ENCODE data around the gene APPL2.
"Not testable (repeated sequence)": the region's sequence is repeated elsewhere in the genome, so short reads cannot be mapped to it uniquely, and the experiment has no call there.

Gene APPL2

GRCh38 chr12:105256431-105256830 is 20.5 kb upstream of the APPL2 start:
- not testable (repeated sequence) for DNase-seq

GRCh38 chr12:105256011-105256410 is 20.0 kb upstream of the APPL2 start:
- DNase-seq: no peak

DNA sequence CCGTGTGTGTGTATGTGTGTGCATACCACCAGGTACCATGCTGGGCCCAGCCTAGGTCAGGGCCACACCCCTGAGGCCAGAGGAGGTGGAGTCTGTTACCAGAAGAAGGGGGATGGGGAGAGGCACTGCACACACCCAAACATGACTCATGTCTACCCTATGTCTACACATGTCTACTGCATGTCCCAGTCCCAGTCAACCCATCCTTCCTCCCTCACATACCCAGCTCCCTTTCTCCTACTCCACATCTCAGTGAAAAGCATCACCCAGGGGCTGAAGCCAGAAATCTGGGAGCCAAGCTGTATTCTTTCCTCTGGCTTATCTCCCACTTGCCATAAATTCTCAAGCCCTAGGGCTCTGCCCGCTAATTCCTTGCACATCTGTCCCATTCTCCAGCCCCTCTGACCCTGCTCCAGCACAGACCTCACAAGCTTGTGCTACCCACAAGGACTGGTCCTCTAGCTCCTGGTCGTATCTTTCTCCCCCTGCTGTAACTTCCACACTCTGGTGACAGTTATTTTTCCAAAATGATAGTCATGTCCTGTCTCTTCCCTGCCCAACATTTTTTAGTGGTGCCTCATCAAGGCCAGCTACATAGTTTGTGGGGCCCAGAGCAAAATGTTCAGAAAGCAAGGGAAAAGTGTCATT is 18.0 kb upstream of the APPL2 start:
- DNase-seq: no peak

- no peak for DNase-seq
These were observed 16.9 kb upstream of the APPL2 start for GRCh38 chr12:105252901-105253300.

DNA sequence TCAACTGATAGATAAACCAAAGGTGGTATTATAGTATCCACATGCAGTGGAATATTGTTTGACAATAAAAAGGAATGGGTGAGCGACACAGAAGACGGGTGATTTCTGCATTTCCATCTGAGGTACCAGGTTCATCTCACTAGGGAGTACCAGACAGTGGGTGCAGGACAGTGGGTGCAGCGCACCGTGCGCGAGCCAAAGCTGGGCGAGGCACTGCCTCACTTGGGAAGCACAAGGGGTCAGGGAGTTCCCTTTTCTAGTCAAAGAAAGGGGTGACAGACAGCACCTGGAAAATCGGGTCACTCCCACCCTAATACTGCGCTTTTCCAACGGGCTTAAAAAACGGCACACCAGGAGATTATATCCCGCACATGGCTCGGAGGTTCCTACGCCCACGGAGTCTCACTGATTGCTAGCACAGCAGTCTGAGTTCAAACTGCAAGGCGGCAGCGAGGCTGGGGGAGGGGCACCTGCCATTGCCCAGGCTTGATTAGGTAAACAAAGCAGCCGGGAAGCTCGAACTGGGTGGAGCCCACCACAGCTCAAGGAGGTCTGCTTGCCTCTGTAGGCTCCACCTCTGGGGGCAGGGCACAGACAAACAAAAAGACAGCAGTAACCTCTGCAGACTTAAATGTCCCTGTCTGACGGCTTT is 9.9 kb upstream of the APPL2 start:
- DNase-seq: not testable (repeated sequence)

DNA sequence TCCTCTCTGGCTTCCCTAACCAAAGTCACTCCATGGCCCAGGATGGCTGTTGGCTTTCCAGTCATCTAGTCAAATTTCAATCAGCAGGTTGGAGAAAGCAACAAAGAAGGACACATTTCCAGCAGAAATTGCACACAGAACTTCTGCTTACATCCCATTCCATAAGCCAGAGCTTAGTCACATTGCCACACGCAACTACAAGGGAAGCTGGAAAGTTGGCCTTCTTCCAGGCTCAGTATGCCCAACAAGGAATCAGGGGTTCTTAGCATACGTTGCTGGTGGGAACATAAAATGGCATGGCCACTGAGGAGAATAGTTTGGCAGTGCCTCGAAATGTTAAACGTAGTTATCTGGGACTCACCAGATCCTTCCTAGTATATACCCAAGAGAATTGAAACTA is 9.3 kb upstream of the APPL2 start:
- no peak for DNase-seq

DNA sequence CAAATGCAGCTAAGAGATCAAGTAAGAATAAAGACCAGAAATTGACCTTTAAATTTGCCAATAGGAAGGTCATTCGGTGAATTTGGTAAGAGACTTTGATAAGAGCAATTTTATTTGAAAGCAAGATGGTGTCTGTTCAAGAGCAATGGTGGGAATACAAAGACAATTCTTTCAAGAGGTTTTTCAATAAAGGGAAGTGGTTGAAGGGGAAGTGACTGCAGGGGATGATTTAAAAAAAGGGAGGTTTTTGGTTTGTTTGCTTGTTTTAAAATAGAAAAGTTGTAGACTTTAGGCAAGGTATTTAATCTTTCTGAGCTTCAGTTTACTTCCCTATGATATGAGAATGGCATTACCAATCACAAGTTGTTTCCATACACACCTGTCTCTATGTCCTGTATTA is 4.3 kb upstream of the APPL2 start:
- peak; percentile 32 for DNase-seq

- DNase-seq: no peak
These were observed 3.3 kb upstream of the APPL2 start for GRCh38 chr12:105239304-105239703.

DNA sequence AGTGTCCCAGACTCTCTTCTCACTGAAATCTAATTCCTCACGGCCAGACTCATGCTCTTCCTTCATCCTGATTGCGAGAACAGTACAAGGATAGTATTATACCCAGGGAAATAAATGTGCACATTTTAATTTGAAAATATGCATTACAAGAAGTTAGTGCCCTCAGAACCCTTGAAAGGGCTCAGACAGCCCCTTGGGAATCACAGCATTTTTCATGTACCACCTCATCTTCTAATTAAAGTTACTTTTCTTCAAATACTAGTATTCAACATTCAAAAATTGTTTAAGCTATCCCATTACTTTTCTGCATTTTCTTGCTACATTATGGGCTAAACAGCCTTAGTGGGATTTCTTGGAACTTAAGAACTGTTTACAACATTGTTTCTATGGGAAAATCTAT is 1.7 kb upstream of the APPL2 start:
- DNase-seq: no peak

DNA sequence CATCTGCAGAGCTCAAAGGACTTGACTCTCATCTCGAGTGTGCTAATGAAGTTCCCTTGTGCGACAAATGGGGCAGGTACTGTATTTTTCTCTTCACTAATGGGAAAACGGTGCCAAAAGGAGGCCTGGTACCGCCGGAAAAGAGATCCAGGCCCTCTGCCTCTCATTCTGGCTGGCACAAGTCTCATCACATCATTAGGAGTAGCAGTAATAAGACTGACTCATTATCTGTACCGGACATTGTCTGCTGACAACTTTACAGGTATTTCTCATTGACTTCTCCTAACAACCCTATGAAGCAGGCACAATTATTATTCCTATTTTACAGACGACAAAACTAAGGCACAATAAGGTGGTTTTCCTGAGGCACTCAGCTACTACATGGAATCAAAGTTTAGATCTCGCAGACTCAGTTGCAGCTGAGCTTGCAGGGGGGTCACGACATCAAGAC is 668 bp downstream of the APPL2 start:
- no peak for DNase-seq

DNA sequence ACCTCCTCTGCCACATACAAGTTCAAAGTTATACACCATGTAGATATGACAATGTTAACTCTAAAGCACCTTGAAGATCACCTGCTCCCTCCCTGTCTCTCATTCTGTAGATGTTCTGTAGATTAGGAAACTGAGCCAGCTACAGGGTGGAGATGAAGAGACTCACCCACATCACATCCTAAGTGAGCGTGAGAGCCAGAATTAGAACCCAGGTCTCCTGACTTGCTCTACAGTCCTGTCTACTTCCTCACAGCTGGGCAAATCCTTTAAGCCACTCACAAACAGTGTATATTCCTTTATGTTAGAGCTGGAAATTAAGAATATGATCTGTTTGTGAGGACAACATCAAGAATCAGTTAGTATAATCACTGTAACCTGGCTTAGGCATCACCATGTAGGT is 1.8 kb downstream of the APPL2 start:
- no peak for DNase-seq

- DNase-seq: no peak
These were observed 2.7 kb downstream of the APPL2 start for GRCh38 chr12:105233041-105233905.

DNA sequence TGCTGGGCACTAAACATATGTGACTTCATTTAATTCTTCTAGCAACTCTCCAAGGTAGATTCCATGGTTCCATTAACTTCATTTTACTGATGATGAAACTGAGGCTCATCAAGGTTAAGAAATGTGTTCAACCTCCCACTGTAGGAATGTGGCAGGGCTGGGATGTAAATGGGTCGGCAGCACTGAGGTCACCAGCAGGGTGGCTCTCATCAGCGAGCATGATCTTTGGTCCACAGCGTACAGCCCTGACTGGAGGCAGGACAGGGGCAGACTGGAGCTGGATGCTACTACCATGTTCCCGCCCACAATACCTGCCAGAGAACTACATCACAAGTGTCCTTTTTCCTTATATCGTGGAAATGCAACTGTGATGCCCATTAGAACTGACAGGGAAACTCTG is 4.6 kb downstream of the APPL2 start:
- no peak for DNase-seq

DNA sequence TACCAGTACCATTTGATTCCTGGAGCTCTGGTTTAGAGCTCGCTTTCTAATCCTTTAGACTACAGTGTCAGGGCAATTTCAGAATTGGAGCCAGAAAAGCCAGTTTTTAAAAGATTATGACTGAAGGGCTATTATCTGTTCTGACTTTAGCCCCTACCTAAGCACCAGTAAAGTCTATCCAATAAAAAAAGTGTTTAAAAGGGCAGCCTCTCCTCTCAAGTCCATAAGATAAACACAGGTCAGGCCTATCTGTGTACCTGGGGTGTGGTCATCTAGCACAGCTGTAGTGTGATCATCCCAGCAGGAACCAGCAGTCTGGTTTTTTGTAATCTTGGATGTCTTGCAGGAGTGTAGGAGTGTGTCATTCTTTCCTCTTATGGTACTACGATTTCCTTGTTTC is 6.6 kb downstream of the APPL2 start:
- no peak for DNase-seq

DNA sequence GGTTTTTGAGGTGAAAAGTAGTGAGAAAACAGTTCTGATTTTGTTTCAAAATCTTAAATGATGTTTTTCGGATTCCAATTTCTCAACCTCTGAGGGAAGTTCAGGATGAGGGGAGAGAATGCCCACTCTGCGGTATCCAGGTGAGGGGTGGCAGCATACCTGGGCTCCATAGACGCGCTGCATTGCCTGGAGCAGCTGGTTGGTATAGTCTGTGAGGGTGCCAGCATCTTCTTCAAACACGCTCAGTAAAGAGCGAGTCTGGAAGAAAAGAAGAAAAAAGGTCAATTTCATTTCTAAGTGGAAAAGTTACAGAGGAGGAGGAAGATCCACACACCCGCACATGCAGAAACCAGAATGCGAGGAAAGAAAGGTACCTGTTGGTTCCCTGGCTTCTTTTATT is 7.0 kb downstream of the APPL2 start:
- no peak for DNase-seq

- DNase-seq: no peak
These were observed 7.5 kb downstream of the APPL2 start for GRCh38 chr12:105228494-105228893.

DNA sequence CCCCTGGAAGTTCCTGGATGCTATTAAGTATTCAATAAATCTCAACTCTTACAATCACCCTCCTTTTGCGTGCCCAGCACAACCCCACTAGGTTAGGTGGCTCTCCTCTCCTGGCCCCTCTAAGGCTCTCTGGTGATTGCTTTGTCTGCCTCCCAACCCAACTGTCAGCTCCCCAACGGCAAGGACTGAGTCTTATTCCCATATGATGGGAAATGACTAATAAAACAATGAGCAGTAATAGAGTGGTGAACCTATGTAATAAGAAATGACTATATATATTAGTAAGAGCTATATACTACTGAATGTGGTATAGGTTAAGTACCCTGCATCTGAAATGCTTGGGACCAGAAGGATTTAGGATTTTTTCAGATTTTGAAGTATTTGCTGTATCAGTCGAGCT is 8.1 kb downstream of the APPL2 start:
- DNase-seq: no peak

- DNase-seq: peak; percentile 60
These were observed 9.8 kb downstream of the APPL2 start for GRCh38 chr12:105226219-105226618.

GRCh38 chr12:105225505-105226015 is 10.4 kb downstream of the APPL2 start:
- no peak for DNase-seq

DNA sequence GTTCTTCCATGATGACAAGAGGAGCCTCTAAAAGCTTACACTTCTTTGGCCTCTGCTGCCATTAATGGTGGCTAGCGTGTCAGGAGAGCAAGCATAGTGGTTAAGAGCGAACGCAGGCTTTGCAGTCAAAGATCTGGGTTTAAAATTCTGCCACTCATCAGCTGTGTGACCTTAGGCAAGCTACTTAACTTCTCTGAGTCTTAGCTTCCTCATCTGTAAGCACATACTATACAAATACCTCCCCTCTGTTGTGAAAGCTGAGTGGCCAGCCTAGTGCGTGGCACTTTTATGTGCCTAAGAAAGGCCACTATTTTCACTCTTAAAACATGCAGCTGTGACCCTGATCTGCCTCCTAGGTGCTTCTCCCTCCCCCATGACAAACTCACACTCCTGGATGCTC is 11.6 kb downstream of the APPL2 start:
- no peak for DNase-seq

GRCh38 chr12:105223884-105224283 is 12.1 kb downstream of the APPL2 start:
- no peak for DNase-seq

DNA sequence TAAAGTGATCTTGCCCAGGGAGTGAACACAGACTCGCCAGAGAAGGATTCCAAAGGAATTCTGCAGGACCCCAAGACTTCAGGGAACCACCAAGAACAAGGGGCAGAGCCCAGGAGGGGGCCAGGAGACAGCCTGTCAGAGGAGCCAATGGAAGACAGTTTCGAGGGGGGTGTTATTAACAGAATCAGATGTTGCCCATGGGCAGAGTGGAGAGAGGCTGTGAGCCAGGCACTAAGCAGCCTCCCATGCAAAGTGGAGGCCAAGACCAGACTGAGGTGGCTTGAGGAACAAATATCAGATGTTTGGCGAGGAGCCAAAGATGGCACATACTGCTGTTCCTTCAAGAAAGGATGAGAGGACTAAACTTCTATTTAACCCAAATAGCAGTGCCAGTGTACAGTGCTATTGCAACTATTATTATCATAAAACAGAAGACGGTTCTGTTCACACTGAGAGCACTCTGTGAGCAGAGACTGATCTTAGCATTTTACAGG is 12.6 kb downstream of the APPL2 start:
- no peak for DNase-seq

DNA sequence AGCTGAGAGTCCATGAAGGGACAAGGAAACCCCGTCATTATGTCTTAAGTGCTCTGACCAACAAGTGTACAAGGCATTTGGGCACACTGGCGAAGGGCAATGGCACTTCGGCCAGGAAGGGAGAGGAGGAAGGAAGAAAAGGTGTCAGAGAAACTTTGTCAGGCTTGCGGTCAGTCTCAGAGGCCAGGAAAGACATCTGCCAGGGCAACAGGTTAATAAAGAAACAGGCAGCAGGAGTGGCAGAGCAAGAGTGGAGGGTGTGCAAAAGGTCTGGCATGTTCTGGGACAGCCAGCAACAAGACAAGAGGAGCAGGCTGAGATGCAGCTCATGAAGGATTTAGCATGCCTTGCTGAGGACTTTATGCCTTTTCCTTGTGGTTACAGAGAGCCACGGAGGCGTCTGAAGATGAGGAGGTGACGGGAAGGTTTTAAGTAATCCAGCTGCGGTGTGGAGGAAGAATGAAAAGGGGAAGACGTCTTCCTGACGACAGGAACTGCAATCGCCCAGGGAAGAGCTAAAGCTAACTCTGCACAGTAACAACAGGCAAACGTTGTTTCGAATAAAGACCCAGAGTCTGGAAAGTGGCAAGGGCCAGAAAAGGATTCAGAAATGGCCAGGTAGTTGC is 13.1 kb downstream of the APPL2 start:
- no peak for DNase-seq
